GM12872 (cell line): ENCODE data around the gene TAS2R41.

ENCODE experiments used
- CTCF ChIP-seq: IDR thresholded peaks from 3 replicates; pipeline ENCODE4 v1.5.1; 2011; ENCODE audit warnings: low read depth, mild to moderate bottlenecking, low read length, moderate library complexity; ENCODE audit not compliant: insufficient read depth

The TAS2R41 gene

GRCh38 chr7:143487061-143487460 is 9.4 kb downstream of the TAS2R41 start:
- no peak for TF ChIP-seq CTCF

- TF ChIP-seq CTCF, result no peak
Measured at GRCh38 chr7:143487566-143487965, 9.9 kb downstream of the TAS2R41 start.

GRCh38 chr7:143490717-143491306 is 13.1 kb downstream of the TAS2R41 start:
- TF ChIP-seq CTCF, result peak; percentile 61

- no peak for TF ChIP-seq CTCF
Measured at GRCh38 chr7:143492043-143492471, 14.4 kb downstream of the TAS2R41 start.

- TF ChIP-seq CTCF, result no peak
Measured at GRCh38 chr7:143492799-143493739, 15.4 kb downstream of the TAS2R41 start.

GRCh38 chr7:143493751-143494150 is 16.1 kb downstream of the TAS2R41 start:
- no peak for TF ChIP-seq CTCF

- no peak for TF ChIP-seq CTCF
Measured at GRCh38 chr7:143494622-143495021, 16.9 kb downstream of the TAS2R41 start.
